GM18867 (cell line): ENCODE results near the gene PTGES3.
"Not testable (repeated sequence)": the region's sequence is repeated elsewhere in the genome, so short reads cannot be mapped to it uniquely, and the experiment has no call there.

ENCODE experiments used
- ATAC-seq: cut with Tn5 transposase; IDR thresholded peaks from one replicate; pipeline ENCODE4 v1.9.1; 2021; ENCODE audit warnings: mild to moderate bottlenecking, moderate library complexity; ENCODE audit not compliant: unreplicated experiment

PTGES3 gene

GRCh38 chr12:56713345-56713744 lies 25.3 kb upstream of the PTGES3 start:
- ATAC-seq = no peak

DNA sequence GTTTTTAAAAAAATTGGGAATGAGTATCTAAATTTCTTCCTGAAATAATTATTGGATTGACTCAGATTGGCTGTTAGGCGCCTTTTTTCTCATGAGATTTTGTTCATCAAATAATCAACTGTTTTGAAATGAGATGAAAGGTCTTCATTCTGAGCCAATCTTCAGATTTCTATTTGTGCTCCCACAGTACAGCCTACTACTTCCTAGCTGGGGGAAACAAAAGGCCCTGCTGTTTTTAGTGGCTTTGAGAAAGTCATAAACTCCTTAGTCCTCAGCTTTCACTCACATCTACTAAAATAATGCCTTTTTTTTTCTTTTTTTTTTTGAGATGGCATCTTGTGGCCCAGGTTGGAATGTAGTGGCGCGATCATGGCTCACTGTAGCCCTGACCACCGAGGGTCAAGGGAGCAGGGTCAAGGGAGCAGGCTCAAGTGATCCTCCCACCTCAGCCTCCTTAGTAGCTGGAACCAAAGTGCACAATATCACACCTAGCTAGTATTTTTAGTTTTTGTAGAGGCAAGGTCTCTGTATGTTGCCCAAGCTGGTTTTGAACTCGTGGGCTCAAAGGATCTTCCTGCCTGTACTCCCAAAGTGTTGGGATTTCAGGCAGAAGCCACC lies 21.8 kb upstream of the PTGES3 start:
- ATAC-seq = no peak

DNA sequence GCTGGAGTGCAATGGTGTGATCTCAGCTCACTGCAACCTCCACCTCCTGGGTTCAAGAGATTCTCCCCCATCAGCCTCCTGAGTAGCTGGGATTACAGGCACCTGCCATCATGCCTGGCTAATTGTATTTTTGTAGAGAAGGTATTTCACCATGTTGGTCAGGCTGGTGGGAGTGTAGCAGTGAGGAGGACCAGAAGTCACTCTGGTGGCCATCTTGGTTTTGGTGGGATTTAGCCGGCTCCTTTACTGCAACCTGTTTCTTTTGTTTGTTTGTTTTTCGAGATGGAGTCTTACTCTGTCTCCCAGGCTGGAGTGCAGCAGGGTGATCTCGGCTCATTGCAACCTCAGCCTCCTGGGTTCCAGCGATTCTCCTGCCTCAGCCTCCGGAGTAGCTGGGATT lies 16.4 kb upstream of the PTGES3 start:
- ATAC-seq = not testable (repeated sequence)

DNA sequence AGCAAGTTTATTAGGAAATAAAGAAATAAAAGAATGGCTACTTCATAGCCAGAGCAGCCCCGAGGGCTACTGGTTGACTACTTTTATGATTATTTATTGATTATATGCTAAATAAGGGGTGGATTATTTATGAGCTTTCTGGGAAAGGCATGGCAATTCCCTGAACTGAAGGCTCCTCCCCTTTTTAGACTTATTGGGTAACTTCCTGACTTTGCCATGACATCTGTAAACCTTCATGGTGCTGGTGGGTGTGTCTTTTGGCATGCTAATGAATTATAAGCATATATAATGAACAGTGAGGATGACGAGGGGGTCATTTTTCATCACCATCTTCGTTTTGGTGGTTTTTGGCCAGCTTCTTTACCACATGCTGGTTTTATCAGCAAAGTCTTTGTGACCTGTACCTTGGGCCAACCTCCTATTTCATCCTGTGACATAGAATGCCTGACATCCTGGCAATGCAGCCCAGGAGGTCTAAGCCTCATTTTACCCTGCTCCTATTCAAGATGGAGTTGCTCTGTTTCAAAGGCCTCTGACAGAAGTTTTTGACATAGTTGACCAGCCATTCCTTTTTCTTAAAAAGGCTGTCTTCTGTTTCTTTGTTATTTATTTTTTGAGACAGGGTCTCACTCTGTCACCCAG lies 11.1 kb upstream of the PTGES3 start:
- no peak for ATAC-seq

GRCh38 chr12:56695327-56696101 lies 7.4 kb upstream of the PTGES3 start:
- ATAC-seq = no peak

- ATAC-seq = no peak
Observed at GRCh38 chr12:56694161-56694560, 6.1 kb upstream of the PTGES3 start.

DNA sequence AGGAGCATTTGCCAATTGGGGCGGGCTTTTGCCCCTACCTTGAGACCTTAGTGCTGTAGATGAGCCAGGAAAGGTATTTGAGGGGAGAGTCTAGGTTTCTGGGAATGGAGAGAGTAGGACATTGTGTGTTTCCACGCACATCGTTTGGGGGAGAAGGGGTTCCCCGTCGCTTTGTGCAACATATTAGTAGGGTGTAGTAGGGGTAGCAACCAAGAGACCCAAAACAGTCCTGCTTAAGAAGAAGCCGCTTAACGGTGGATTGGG lies 694 bp upstream of the PTGES3 start:
- ATAC-seq = no peak

DNA sequence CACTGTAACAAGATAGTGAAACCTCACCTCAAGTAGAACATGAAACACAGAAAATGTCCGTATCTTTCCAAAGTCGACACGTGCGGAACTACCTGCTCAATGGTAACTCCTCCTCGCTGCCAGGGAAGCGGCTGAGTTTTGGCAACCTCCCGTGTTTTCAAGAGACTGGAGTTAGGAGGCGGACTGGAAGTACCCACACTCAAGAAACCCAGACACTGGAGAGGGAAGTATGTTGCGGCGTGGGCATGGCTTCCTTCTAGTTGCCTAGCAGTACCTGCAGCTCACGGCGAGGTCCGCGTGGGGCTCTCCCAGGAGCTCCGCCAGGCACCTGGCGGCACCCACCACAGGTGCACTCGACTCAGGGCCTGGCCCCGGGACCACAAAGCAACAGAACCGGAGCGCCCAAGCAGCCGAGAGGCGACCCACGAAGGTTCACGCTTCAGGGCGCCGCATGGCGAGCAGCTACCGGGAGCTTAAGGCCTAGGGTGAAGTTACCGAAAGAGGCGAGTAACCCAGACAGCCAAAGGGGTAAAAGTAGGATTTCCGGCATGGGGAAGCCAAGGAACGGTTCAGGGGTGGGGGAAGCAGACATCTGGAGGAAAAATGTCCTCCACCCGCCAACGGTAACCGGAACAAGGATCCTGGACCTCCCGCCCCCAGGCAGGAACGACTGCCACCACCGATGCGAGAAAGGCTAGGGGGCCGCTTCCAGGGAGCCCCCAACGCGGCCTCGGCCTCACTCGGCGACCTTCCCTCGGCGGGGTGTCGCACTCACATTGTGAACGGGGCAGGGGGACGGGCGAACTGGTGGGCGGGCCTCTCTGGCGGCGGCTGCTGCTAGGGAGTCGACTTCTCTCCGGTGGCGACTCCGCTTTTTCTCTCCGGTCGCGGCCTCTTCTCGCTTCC lies 608 bp downstream of the PTGES3 start:
- ATAC-seq = no peak

GRCh38 chr12:56684745-56685359 lies 3.2 kb downstream of the PTGES3 start:
- ATAC-seq = no peak

DNA sequence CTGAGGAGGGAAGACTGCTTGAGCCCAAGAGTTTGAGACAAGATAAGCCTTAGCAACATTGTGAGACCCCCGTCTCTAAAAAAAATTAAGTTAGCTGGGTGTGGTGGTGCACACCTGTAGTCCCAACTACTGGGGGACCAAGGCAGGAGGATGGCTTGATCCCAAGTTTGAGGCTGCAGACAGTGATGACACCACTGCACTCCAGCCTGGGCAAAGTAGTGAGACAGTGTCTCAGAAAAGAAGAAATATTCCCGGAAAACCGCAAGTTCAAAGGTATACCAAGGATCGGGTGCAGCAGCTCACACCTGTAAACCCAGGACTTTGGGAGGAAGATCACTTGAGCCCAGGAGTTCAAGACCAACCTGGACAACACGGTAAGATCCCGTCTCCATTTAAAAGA lies 5.8 kb downstream of the PTGES3 start:
- no peak for ATAC-seq

GRCh38 chr12:56679883-56680575 lies 8.1 kb downstream of the PTGES3 start:
- no peak for ATAC-seq

GRCh38 chr12:56678852-56679251 lies 9.2 kb downstream of the PTGES3 start:
- ATAC-seq = no peak

GRCh38 chr12:56677680-56678079 lies 10.4 kb downstream of the PTGES3 start:
- ATAC-seq = peak; percentile 69

DNA sequence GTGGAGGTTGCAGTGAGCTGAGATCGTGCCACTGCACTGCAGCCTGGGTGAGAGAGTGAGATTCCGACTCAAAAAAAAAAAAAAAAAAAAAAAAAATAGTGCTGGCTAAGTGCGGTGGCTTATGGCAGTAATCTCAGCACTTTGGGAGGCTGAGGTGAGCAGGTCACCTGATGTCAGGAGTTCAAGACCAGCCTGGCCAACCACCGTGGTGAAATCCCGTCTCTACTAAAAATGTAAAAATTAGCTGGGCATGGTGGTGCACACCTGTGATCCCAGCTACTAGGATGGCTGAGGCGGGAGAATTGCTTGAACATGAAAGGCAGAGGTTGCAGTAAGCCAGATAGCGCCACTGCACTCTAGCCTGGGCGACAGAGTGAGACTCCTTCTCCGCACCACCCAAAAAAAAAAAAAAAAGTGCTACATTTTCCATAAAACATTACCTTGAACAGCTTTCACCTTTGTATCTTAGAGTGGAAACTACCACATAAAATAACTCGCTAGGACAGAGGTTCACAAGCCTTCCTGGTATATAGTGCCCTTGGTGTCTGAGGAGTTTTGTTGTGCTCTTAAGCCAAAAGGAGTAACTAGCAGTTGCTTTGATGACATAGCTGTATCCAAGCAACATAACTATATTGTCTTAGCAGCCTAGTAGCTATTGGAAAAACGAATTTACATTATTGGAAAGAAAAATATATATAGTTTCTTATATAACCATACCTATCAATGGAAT lies 11.1 kb downstream of the PTGES3 start:
- no peak for ATAC-seq

- no peak for ATAC-seq
Observed at GRCh38 chr12:56671608-56672007, 16.5 kb downstream of the PTGES3 start.

DNA sequence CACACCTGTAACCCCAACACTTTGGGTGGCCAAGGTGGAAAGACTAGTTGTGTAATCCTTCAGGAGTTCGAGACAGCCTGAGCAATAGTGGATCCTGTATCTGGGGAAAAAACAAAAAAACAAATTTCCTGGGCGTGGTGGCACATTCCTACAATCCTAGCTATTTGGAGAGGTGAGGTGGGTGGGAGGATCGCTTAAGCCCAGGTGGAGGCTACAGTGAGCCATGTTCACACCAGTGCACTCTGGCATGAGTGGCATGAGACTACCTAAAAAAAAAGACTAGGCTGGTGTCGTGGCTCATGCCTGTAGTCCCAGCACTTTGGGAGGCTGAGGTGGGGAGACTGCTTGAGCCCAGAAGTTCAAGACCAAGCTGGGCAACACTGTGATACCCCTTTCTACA lies 17.2 kb downstream of the PTGES3 start:
- ATAC-seq = no peak

DNA sequence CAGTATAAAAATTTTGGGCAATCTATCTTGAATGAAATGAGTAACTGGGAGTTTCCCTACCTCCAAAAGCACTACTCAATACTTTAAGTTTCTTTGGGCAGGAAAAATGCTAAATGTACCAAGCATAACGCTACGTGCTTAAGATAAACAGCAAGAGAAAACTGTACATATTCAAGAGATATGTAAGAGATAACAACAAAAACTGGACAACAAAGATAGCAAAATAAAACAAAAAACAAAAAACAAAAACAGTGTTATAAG lies 20.0 kb downstream of the PTGES3 start:
- ATAC-seq = no peak

- ATAC-seq = no peak
Observed at GRCh38 chr12:56661979-56662638, 26.0 kb downstream of the PTGES3 start.

DNA sequence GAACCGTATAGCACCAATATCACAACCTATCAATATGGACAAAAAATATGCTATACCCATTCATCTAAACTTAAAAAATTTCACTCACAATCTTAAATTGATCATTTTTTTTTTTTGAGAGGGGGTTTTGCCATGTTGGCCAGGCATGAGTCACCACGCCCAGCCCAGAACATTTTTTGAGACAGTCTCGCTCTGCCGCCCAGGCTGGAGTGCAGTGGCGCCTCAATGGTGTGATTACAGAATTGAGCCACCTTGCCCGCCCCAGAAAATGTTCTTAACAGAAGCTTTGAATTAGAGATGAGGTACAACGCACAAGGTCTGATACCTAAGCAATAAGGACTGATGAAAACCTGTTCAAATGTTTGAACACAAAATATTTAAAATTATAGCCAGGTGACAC lies 26.5 kb downstream of the PTGES3 start:
- ATAC-seq = no peak

DNA sequence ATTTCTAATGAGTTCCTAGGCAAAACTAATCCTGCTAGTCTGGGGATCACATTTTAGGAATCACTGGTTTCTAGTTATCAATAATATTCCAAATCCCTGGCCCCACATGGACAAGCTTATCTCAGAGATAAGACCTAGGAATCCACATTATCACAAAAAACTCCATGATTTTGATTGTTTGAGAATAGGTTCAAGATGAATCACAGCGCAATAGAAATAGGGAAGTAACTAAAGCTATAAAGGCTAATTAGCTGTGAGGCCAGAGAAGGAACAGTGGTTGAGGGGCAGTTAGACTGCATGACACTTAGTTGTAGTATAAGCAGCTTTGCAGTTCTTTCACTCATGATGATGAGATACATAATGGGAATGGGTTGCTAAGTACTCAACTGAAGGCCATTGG lies 29.2 kb downstream of the PTGES3 start:
- ATAC-seq = no peak
